Measurements from ENCODE around the gene PROB1.
"Not testable (repeated sequence)": the region's sequence is repeated elsewhere in the genome, so short reads cannot be mapped to it uniquely, and the experiment has no call there.

Gene PROB1

GRCh38 chr5:139413963-139414362, 19.1 kb upstream of the PROB1 start:
- no peak for DNase-seq

DNA sequence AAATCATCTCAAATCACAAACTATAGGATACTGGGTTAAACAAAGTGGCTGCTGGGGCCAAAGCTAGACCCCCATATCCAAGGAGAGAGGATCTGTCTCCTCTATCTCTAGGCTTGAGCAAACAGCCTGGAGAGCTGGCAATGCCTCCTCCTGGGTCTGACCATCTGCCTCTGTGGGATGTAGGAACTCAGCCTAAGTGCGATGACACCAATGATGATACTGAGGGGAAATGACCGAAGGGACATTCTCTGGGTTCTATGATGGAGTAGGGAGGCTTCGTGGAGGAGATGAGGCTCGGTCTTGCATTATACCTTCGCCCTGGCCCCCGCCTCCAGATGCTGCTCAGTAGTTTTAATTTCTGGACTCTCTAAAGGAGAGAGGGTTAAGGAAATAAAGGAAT, 18.2 kb upstream of the PROB1 start:
- no peak for DNase-seq

GRCh38 chr5:139410993-139411828, 16.3 kb upstream of the PROB1 start:
- DNase-seq: no peak

GRCh38 chr5:139410121-139410992, 15.5 kb upstream of the PROB1 start:
- no peak for DNase-seq

DNA sequence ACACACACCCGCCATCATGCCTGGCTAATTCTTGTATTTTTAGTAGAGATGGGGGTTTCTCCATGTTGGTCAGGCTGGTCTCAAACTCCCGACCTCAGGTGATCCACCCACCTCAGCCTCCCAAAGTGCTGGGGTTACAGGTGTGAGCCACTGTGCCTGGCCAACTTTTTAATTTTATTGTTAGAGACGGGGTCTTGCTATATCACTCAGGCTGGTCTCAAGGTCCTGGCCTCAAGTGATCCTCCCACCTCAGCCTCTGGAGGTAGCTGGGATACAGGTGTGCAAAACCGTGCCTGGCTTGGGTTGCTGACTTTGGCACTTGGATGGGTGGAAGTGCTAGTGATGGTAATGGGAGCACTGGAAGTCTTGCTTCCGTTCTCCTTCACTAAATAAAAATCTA, 14.2 kb upstream of the PROB1 start:
- not testable (repeated sequence) for DNase-seq

- DNase-seq: no peak
Measured at GRCh38 chr5:139408191-139408590, 13.3 kb upstream of the PROB1 start.

- no peak for DNase-seq
Measured at GRCh38 chr5:139407517-139407916, 12.6 kb upstream of the PROB1 start.

GRCh38 chr5:139406963-139407362, 12.1 kb upstream of the PROB1 start:
- DNase-seq: no peak

GRCh38 chr5:139404484-139404840, 9.6 kb upstream of the PROB1 start:
- DNase-seq: no peak

GRCh38 chr5:139403787-139404483, 9.0 kb upstream of the PROB1 start, which contains the start of gene SPATA24:
Gene SPATA24 (minus strand): TSS chr5:139404089. CDS start chr5:139404060, 29 bp downstream.
- peak; percentile 78 for DNase-seq

DNA sequence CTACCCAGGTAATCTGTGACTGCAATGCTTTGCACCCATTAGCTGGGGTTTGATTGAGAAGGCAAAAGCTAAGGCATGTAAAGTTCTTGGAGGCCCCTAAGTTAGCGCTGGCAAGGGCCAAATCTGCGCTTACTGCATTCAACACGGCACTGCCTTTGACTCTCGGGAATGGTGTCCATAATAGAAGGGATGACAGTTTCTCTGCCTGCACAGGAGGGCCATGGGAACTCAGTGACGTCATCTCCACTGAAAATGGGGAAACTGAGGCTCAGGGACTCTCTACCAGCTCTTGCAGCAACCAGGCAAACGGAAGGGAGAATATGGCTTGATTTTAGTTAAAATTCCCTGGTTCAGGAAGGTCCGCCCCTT, 8.5 kb upstream of the PROB1 start:
- no peak for DNase-seq

DNA sequence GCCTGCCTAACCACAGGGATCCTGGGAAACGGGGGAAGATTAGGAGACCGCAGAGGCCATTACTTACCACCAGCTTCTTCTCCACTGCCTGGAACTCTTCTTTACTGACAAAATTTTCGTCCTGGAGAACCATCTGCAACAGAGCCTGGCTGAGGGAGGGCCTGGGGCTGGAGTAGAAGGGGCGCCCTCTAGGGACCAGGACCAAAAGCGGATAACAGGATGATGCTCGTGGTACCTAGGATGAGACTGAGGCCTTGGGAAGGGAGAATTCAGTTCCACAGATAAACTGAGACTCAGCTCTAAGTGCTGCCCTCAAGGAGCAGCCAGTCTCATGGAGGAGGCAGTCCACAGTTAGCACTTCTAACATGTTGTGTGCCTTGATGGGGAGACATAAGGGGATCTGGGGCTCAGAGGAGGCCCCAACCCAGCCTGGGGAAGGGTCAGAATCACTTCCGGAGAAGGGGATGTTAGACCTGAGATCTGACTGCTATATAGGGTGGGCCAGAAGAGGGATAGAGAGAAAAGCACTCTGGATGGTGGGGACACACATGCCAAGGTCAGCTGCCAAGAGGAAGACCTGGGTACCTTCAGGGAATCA, 7.8 kb upstream of the PROB1 start:
- DNase-seq: no peak

GRCh38 chr5:139401546-139401945, 6.6 kb upstream of the PROB1 start:
- DNase-seq: no peak

DNA sequence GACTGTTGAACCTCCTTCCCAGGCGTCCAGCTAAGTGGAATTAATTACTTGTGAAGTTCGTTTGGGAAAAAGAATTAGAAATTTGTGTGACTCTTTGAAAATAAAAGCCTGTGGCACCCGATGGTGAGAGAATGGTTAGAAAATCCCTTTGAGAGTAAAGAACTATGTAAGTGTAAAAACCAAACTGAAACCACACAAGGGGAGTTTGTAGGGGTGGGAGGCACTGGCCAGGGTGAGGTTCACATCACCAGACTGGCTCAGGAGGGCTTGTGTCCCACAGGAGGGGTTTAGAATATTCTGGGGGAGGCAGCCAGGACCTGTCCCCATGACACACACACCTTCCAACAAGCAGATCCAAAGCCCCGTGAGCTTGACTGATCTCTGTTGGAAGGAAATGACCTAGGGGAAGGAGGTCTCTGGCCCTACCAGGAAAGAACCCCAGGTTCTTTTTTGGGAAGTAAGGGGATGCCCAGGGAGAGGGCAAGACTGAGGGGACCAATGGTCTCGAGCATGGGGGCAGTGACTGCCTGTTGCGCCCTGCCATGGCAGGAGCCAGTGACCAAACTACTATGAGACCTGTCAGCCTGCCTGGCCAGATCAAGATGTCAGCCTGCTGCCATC, 4.7 kb upstream of the PROB1 start:
- DNase-seq: no peak

DNA sequence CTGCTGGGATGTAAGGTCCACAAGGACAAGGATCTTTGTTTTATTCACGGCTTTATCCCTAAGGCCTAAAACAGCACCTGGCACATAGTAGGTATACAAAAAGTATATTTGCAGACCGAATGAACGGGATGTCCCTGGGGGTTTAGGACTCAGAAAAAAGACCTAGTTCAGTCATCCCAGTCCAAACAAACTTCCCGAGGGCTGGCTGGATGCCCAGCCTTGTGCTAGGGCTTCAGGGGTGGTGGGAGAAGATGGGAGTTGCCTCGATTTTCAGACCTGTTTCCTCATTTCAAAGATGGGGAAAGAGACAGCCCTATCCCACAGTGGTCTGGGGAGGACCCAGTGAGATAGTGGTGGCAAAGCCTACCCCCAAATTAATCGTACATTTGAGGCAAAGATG, 3.0 kb upstream of the PROB1 start:
- DNase-seq: no peak

DNA sequence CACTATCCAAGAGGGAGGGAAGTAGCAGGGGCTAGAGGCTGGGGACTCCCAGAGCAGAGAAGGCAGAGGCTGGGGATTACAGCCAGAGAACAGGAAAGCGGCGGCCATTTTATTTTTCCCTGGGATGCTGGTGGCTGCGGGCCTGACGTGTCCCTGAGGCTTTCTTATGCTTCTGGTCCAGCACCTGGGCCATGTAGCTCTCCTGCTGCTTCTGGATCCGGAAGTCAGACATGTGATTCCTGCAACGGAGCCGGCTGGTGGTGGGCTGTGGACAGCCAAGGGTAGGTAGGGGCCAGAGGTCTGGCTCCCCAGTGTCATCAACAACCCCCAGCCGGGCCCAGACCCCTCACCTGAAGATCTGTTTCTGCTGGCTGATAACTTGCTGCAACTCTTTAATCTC, 1.8 kb upstream of the PROB1 start:
- no peak for DNase-seq

DNA sequence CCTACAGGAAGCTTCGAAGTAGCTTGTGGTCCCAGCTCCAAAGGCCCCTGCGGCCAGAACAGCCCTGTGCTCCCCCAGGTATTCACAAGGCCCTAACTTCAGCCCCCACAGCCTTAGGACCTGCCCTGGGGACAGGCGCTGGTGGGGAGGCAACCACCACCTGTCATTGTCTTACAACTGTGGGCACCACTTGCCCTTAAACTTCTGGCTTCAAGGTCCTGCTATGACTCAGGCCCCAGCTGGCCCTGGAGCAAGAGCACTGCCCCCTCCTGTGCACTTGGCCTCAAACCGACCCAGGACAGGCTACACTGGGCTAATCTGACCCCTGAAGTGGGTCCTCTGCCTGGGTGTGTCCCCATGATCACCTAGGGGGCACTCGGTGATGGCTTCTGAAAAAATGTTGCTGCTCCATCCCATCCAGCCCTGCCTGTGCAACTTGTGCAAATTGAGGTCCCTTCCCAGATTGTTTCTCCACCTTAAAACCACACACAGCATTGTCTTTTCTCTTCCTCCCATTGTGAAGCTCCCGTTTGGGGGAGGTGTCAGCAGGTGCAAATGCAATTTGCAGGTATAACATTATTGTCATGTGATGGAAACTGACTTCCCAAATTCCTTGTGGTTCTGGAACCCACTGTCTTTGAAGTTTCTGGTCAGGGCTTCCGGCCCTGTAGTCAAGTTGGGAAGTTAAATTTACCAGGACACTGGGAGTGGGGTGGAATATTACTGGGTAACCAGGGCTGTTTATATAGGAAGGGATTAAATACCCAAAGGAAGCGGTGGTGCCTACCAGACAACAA, 1.1 kb upstream of the PROB1 start:
- DNase-seq: no peak

DNA sequence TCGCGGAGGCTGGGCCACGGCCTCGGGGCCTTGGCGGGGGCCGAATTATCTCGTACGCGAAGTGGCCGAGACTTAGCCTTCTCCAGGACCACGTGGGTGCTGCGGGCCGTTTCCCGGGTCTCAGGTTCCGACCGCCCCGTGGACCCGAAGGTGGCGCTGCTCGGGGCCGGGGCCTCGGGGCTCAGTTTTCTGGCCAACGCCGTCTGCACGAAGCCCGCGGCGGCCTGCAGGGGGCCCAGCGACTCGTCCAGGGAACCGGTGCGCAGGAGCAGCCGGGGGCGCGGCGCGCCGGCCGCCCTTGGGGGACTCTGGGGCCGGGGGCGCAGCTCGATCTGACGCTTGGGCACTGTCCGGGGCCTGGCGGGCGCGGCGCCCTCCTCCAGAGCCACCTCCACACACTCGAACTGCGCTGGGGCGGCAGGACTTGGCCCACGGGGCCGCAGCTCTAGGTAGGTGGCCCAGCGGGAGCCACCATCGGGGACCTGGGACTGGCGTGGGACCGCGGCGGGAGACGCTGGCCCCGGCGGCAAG, 716 bp downstream of the PROB1 start:
- no peak for DNase-seq

DNA sequence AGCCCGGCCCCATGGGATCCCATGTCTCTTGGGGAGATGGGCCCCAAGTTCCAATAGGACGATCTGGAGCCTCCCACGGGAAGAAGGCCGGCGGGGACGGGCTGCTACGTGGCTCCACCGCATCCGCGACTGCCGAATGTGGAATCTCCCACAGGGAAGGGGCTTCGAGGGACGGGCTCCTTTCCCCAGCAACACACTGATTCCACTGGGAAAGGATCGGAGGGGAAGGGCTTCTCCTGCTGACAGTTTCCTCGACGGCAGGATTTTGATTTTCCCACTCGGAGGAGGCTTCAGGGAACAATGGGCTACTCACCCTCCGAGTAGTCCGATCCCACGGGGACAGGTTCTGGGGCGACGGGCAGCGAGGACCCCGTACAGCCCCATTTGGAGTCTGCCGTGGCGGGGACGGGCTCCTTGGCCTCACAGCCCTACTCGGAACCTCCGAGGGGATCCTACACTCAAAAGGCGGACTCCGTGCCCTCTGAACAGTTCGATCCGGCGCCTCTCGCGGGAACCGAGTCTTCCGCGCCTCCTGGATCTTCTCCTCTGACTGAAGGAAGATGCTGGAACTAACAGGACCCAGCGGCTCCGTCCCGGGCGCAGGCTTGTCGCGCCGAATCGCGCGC, 1.3 kb downstream of the PROB1 start:
- DNase-seq: no peak

- no peak for DNase-seq
Measured at GRCh38 chr5:139392678-139393496, 2.0 kb downstream of the PROB1 start.

Data from cortex of kidney (tissue), 1 donor.